HG02852 (cell line): ENCODE data around the gene P4HA3.
"Not testable (repeated sequence)": the region's sequence is repeated elsewhere in the genome, so short reads cannot be mapped to it uniquely, and the experiment has no call there.

Experiments
- ATAC-seq: cut with Tn5 transposase; IDR thresholded peaks from one replicate; pipeline ENCODE4 v1.9.1; 2021; ENCODE audit warnings: mild to moderate bottlenecking, moderate library complexity; ENCODE audit not compliant: unreplicated experiment

The P4HA3 gene

GRCh38 chr11:74311352-74311926 is at the start of gene P4HA3:
Gene P4HA3 (minus strand): TSS chr11:74311640. CDS start chr11:74311611, 29 bp downstream.
- ATAC-seq, result no peak

GRCh38 chr11:74357449-74357848 is 46.0 kb upstream of the P4HA3 start:
- no peak for ATAC-seq

- no peak for ATAC-seq
Observed at GRCh38 chr11:74355626-74356025, 44.2 kb upstream of the P4HA3 start.

GRCh38 chr11:74354036-74354435 is 42.6 kb upstream of the P4HA3 start:
- ATAC-seq, result no peak

- ATAC-seq, result no peak
Observed at GRCh38 chr11:74347381-74347780, 35.9 kb upstream of the P4HA3 start.

GRCh38 chr11:74345420-74345819 is 34.0 kb upstream of the P4HA3 start:
- ATAC-seq, result no peak

GRCh38 chr11:74341921-74342320 is 30.5 kb upstream of the P4HA3 start:
- no peak for ATAC-seq

GRCh38 chr11:74339619-74340018 is 28.2 kb upstream of the P4HA3 start:
- no peak for ATAC-seq

- ATAC-seq, result no peak
Observed at GRCh38 chr11:74338963-74339362, 27.5 kb upstream of the P4HA3 start.

- no peak for ATAC-seq
Observed at GRCh38 chr11:74333193-74333592, 21.8 kb upstream of the P4HA3 start.

GRCh38 chr11:74332291-74332690 is 20.9 kb upstream of the P4HA3 start:
- ATAC-seq, result no peak

- not testable (repeated sequence) for ATAC-seq
Observed at GRCh38 chr11:74331000-74331399, 19.6 kb upstream of the P4HA3 start.

- ATAC-seq, result no peak
Observed at GRCh38 chr11:74330075-74330858, 18.8 kb upstream of the P4HA3 start.

- no peak for ATAC-seq
Observed at GRCh38 chr11:74327076-74327475, 15.6 kb upstream of the P4HA3 start.

- ATAC-seq, result no peak
Observed at GRCh38 chr11:74326665-74327064, 15.2 kb upstream of the P4HA3 start.

GRCh38 chr11:74325649-74326645 is 14.5 kb upstream of the P4HA3 start:
- ATAC-seq, result no peak

GRCh38 chr11:74322667-74323066 is 11.2 kb upstream of the P4HA3 start:
- no peak for ATAC-seq

GRCh38 chr11:74321487-74322188 is 10.2 kb upstream of the P4HA3 start:
- no peak for ATAC-seq

GRCh38 chr11:74320538-74320937 is 9.1 kb upstream of the P4HA3 start:
- ATAC-seq, result no peak

- no peak for ATAC-seq
Observed at GRCh38 chr11:74319139-74319816, 7.8 kb upstream of the P4HA3 start.
